NCI-H1417 (cell line): ENCODE results near the gene ASNS.

ENCODE experiments used
- DNase-seq, 3 experiments: peaks; one replicate each; lab custom pipeline; 2025; lab: John Stamatoyannopoulos, UW

ASNS gene

DNA sequence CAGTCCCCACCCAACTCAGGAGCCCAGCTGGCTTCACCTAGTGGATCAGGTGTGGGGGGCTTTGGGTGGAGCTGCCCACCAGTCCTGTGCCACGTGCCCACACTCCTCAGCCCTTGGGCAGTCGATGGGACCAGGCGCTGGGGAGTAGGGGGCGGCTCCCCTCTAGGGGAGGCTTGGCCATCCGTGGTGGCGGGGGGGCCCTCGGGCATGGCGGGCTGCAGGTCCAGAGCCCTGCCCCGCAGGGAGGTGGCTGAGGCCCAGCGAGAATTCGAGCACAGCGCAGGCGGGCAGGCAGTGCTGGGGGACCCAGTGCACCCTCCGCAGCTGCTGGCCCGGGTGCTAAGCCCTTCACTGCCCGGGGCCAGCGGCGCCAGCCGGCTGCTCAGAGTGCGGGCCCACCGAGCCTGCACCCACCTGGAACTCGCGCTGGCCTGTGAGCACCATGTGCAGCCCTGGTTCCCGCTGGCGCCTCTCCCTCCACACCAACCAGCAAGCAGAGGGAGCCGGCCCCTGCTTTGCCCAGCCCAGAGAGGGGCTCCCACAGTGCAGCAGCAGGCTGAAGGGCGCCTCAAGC, 29.3 kb downstream of the ASNS start:
- DNase-seq: no peak

DNA sequence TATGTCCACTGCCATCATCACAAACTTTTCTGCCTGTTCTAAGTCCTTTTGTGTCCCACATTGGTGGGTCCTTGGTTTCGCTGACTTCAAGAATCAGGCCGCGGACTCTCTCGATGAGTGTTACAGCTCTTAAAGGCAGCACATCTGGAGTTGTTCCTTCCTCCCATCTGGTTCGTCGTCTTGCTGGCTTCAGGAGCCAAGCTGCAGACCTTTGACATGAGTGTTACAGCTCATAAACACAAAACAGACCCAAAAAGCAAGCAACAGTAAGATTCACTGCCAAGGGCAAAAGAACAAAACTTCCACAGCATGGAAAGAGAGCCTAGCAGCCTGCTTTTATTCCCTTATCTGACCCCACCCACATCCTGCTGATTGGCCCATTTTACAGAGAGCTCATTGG, 30.2 kb downstream of the ASNS start:
- DNase-seq: no peak

DNA sequence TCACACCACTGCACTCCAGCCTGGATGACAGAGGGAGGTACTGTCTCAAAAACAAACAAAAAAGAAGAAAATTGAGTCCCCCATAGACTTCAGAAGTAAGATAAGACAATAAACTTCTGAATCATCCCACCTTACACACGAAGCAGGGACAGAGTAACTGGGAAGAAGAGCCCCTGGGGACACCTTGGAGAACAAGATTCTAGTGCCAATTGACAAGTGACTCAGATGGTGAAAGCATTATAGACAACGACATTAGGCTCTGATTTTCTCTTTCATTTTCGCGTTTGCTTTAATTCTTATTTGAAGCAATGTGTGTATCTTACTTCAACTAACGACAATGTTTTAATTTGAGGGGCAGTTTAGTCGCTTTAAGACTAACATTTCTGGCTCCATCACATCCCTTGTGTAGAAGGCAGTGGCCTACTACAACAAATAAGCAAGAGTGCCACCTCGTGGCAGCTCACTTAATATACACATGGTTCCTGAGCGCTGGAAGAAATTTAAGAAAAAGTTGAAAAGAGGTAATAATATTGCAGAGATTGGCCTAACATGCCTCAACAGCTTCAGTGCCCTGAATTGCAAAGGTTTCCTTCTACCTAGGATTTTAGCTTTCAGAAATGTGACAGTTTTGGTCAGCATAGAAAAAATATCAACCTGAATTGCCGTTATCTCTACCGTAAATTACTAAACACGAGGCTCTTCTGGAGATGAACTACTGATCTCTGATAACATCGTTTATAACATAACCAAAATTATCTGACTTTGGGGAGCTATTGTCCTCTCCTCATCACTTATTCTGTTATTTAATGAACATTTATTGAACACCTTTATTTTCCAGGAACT, 36.7 kb downstream of the ASNS start:
- DNase-seq: peak; percentile 54 to 85 (median 73)

DNA sequence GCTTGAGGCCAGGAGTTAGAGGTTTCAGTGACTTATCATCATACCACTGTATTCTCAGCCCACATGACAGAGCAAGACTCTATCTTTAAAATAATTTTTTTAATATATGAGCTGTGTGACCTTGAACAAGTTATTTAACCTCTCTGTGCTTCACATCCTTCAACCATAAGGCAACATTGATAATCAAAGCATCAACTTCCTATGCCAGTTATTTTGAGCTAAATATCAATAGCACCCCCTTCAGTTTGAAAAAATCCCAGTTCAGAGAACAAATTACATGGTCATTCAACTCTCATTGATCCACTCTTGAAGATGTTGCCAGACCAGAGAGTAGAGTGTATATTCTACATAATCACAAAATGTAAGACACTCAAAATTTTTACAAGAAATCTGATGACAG, 53.0 kb downstream of the ASNS start:
- DNase-seq: peak; percentile 13 to 58 (median 52)

DNA sequence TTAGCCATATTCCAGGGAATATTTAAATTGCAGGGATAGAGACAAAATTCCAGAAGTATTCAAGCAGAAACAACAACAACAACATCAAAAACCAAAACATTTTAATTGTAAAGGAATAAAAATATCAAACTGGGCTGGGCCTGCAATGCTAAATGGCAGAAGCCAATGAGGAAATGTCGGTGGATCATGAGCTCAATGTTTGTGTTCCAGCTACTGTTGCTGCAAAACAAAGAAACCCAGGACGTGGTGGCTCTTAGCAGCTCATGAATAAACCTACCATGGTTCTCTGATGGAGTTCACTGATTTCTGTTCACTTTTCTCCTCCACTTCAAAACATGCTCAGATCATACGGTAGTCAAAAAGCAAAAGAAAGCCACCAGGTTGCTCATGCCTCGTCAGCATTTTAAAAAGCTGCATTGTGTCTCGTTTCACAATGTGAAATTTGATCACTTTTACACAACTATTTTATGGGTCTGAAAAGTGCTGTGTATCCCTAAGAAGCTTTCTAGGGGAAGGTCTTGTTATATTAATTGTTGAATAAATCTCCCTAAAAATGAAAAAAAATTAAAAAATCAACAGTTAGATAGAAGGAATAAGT, 54.0 kb downstream of the ASNS start:
- no peak for DNase-seq
